HL-60 (cell line): Measurements from ENCODE around the gene FRG2B.
"Not testable (repeated sequence)": the region's sequence is repeated elsewhere in the genome, so short reads cannot be mapped to it uniquely, and the experiment has no call there.

ENCODE experiments used
- POLR2AphosphoS5 ChIP-seq: IDR thresholded peaks from 2 replicates; pipeline ENCODE4 v1.6.1; 2012; ENCODE audit warnings: low read depth
- TF ChIP-seq, protein P1 (sequence below): IDR thresholded peaks from one replicate; pipeline ENCODE4 v1.5.1; 2011; ENCODE audit warnings: low read length, control low read depth, inconsistent platforms; ENCODE audit not compliant: insufficient read depth

DNA sequence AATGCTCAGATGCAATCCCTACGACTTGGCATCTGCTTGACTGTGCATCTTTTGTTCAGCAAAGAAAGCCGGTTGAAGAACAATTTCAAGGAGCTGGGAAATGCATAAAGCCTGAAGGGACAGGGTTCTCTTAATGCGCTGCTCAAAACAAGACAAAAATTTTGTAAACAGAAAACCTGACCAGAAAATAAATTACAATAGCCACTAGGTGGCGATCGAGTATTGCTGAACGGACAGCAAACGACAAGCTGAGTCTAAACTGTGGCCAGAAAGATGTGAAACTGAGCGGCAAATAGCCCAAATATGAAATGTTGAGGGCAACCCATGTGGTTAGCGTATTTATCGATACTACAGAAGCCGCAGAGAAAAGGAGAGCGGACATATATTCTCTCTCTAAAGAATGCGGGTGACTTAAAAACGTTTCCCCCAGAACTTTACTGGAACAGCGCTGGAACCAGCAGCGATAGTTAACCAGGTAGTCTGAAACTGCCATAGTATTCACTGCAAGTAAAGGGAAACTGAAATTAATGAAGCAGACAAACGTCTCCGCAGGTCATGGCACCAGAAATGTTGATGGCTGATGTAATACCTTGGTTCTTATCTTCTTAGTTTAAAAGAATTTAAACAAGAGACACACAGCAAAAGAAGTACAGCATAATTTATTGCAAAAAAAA lies 20.6 kb upstream of the FRG2B start:
- TF ChIP-seq POLR2AphosphoS5 = not testable (repeated sequence)
- TF ChIP-seq, protein P1, sequence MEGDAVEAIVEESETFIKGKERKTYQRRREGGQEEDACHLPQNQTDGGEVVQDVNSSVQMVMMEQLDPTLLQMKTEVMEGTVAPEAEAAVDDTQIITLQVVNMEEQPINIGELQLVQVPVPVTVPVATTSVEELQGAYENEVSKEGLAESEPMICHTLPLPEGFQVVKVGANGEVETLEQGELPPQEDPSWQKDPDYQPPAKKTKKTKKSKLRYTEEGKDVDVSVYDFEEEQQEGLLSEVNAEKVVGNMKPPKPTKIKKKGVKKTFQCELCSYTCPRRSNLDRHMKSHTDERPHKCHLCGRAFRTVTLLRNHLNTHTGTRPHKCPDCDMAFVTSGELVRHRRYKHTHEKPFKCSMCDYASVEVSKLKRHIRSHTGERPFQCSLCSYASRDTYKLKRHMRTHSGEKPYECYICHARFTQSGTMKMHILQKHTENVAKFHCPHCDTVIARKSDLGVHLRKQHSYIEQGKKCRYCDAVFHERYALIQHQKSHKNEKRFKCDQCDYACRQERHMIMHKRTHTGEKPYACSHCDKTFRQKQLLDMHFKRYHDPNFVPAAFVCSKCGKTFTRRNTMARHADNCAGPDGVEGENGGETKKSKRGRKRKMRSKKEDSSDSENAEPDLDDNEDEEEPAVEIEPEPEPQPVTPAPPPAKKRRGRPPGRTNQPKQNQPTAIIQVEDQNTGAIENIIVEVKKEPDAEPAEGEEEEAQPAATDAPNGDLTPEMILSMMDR = not testable (repeated sequence)
